Aorta (tissue), 5 donors: ENCODE measurements around the gene ZFX. TPM values are rescaled to one million over a fixed set of nuclear protein-coding genes. Genes with fewer than 3 reads are reported as not detected.

ENCODE experiments used
- ATAC-seq: fragments of 200-7000 bp; cut with Tn5 transposase; one replicate; pipeline ENCODE4 v1.9.1; 2022; ENCODE audit warnings: moderate library complexity; ENCODE audit not compliant: low FRiP score
- DNase-seq, 2 donors: peaks; one replicate each; pipeline ENCODE4 v3.0.0-alpha.2; 2020
- H3K27ac ChIP-seq, 2 donors: one replicate each; pipeline ENCODE4 v1.5.1; 2013; ENCODE audit warnings: low read length in 2 of 2, mild to moderate bottlenecking in 2 of 2, moderate library complexity in 2 of 2, control low read depth in 1 of 2, inconsistent platforms in 1 of 2, low read depth in 1 of 2
- H3K27me3 ChIP-seq, 2 donors: one replicate each; pipeline ENCODE4 v1.6.1; 2013; ENCODE audit warnings: control low read depth in 1 of 2, low read length in 1 of 2, mild to moderate bottlenecking in 1 of 2, moderate library complexity in 1 of 2; ENCODE audit not compliant: insufficient read depth in 2 of 2, control insufficient read depth in 1 of 2
- H3K36me3 ChIP-seq, 2 donors: one replicate each; pipeline ENCODE4 v1.6.1; 2013; ENCODE audit warnings: control low read depth in 1 of 2, low read length in 1 of 2, mild to moderate bottlenecking in 1 of 2; ENCODE audit not compliant: insufficient read depth in 2 of 2, control insufficient read depth in 1 of 2
- H3K4me1 ChIP-seq, 2 donors: one replicate each; pipeline ENCODE4 v1.6.1; 2013; ENCODE audit warnings: low read length in 2 of 2, control low read depth in 1 of 2, mild to moderate bottlenecking in 1 of 2, moderate library complexity in 1 of 2; ENCODE audit not compliant: insufficient read depth in 2 of 2, control insufficient read depth in 1 of 2
- H3K4me3 ChIP-seq, 2 donors: one replicate each; pipeline ENCODE4 v1.5.1; 2013; ENCODE audit warnings: low read length in 2 of 2, control low read depth in 1 of 2, mild to moderate bottlenecking in 1 of 2
- H3K9me3 ChIP-seq: one replicate; pipeline ENCODE4 v1.6.1; 2013; ENCODE audit warnings: mild to moderate bottlenecking, low read length; ENCODE audit not compliant: control insufficient read depth
- WGBS, 2 donors: extraction: QIAGEN DNeasy Blood & Tissue Kit; methylation state at CpG; one replicate each; pipeline ENCODE4 v1.1.7; 2013; 5-methylcytosine and 5-hydroxymethylcytosine counted together
- intact Hi-C, 2 donors: fragments of 100-400 bp; cut with DNase I; formaldehyde crosslinking; loops; one replicate each; pipeline versions ENCODE4 v1.14.2 to v1.15.0; 2022
- polyA plus RNA-seq, 2 donors: library from polyadenylated mRNA; stranded (reverse); fragments of 200-250 nt; gene quantifications; one replicate each; pipeline ENCODE4 v1.2.3, GENCODE V29; 2013
- total RNA-seq, 2 donors: library from RNA; stranded (reverse); fragmentation: NEBNext Ultra II Directional; extraction: Animal tissue kit (Norgen Biotek cat#: 25700); gene quantifications; one replicate each; pipeline ENCODE4 v1.2.1, GENCODE V29; 2021
- donor health status: healthy with polysubstance abuse.
- donor health status: Bipolar disorder and iron deficiency.
- donor health status: DM: no; HTN: no; CAD: no.
- donor health status: DM: no; HTN: no; CAD: no.
- donor health status: DM: yes; HTN: yes; CAD: no.

Gene ZFX
- total and polyA plus RNA-seq, 4 donors = 7.1 to 76.3 (median 39.5) TPM

GRCh38 chrX:24215272-24215671, 65.7 kb downstream of the ZFX start:
- 76 to 86% methylated on average over 2 of the region's 2 CpGs for WGBS, 2 donors

GRCh38 chrX:24216037-24216436, 66.5 kb downstream of the ZFX start:
- no peak overlapping the region for H3K4me3 ChIP-seq
- H3K36me3 ChIP-seq = peaks cover 0 to 2% of the 10 kb centered on the region in 2 donors
- intact Hi-C loops = no loop called here
- H3K4me1 ChIP-seq = no peaks in the 10 kb centered on the region
- no peak overlapping the region for H3K27ac ChIP-seq
- H3K27me3 ChIP-seq = no peaks in the 10 kb centered on the region
- WGBS, 2 donors = 92 to 93% methylated on average over 4 of the region's 4 CpGs
- DNase-seq = no peak
- no peaks in the 10 kb centered on the region for H3K9me3 ChIP-seq
- no peak for ATAC-seq

More at GRCh38 chrX:24215272-24215671, 65.7 kb downstream of the ZFX start:
- no peaks in the 10 kb centered on the region for H3K4me1 ChIP-seq
- no peaks in the 10 kb centered on the region for H3K27me3 ChIP-seq
- no peaks in the 10 kb centered on the region for H3K9me3 ChIP-seq
- ATAC-seq (no peak), DNase-seq (no peak)
- intact Hi-C loops = no loop called here
- H3K27ac ChIP-seq = no peak overlapping the region
- H3K4me3 ChIP-seq = no peak overlapping the region
- H3K36me3 ChIP-seq = peaks cover 2 to 8% of the 10 kb centered on the region in 2 donors

GRCh38 chrX:24216827-24217226, 67.3 kb downstream of the ZFX start:
- Histone ChIP-seq H3K36me3 (no peaks in the 10 kb centered on the region), H3K27ac (no peak overlapping the region), H3K27me3 (no peaks in the 10 kb centered on the region), H3K4me1 (no peaks in the 10 kb centered on the region), H3K9me3 (no peaks in the 10 kb centered on the region), H3K4me3 (no peak overlapping the region)
- 100% methylated on average over 1 of the region's 1 CpG for WGBS, 2 donors
- ATAC-seq (no peak), DNase-seq (no peak)
- intact Hi-C loops = no loop called here

- Histone ChIP-seq H3K27ac (no peak overlapping the region), H3K4me3 (no peak overlapping the region), H3K4me1 (no peaks in the 10 kb centered on the region), H3K36me3 (no peaks in the 10 kb centered on the region), H3K9me3 (no peaks in the 10 kb centered on the region), H3K27me3 (no peaks in the 10 kb centered on the region)
- ATAC-seq (no peak), DNase-seq (no peak)
- 82 to 85% methylated on average over 8 of the region's 8 CpGs for whole genome bisulfite sequencing, 2 donors
- intact Hi-C loops = no loop called here
Observed at GRCh38 chrX:24219320-24219719, 69.8 kb downstream of the ZFX start.

- Histone ChIP-seq H3K4me1 (no peaks in the 10 kb centered on the region), H3K9me3 (no peaks in the 10 kb centered on the region), H3K4me3 (no peak overlapping the region), H3K27ac (no peak overlapping the region), H3K27me3 (no peaks in the 10 kb centered on the region), H3K36me3 (no peaks in the 10 kb centered on the region)
- no peak for DNase-seq
- intact Hi-C loops = no loop called here
- 86 to 88% methylated on average over 5 of the region's 5 CpGs for WGBS, 2 donors
- no peak for ATAC-seq
Observed at GRCh38 chrX:24221872-24222271, 72.3 kb downstream of the ZFX start.

- Histone ChIP-seq H3K4me1 (no peaks in the 10 kb centered on the region), H3K36me3 (no peaks in the 10 kb centered on the region), H3K4me3 (no peak overlapping the region), H3K9me3 (no peaks in the 10 kb centered on the region), H3K27me3 (no peaks in the 10 kb centered on the region), H3K27ac (no peak overlapping the region)
- intact Hi-C loops = no loop called here
- no peak for ATAC-seq
- no peak for DNase-seq
Observed at GRCh38 chrX:24225265-24225664, 75.7 kb downstream of the ZFX start.

GRCh38 chrX:24226176-24226575, 76.6 kb downstream of the ZFX start:
- H3K27ac ChIP-seq = no peak overlapping the region
- no peaks in the 10 kb centered on the region for H3K4me1 ChIP-seq
- ATAC-seq (no peak), DNase-seq (no peak)
- H3K27me3 ChIP-seq = no peaks in the 10 kb centered on the region
- H3K36me3 ChIP-seq = no peaks in the 10 kb centered on the region
- 90 to 95% methylated on average over 2 of the region's 2 CpGs for WGBS, 2 donors
- no peak overlapping the region for H3K4me3 ChIP-seq
- intact Hi-C loops = no loop called here
- H3K9me3 ChIP-seq = no peaks in the 10 kb centered on the region

- WGBS, 2 donors = 93 to 97% methylated on average over 5 of the region's 5 CpGs
- ATAC-seq (no peak), DNase-seq (no peak)
- H3K4me1 ChIP-seq = no peaks in the 10 kb centered on the region
- no peaks in the 10 kb centered on the region for H3K27me3 ChIP-seq
- H3K36me3 ChIP-seq = no peaks in the 10 kb centered on the region
- no peak overlapping the region for H3K27ac ChIP-seq
- H3K4me3 ChIP-seq = no peak overlapping the region
- intact Hi-C loops = no loop called here
- H3K9me3 ChIP-seq = no peaks in the 10 kb centered on the region
Observed at GRCh38 chrX:24228596-24228995, 79.1 kb downstream of the ZFX start.

- DNase-seq (no peak), ATAC-seq (no peak)
- intact Hi-C loops = no loop called here
- no peaks in the 10 kb centered on the region for H3K9me3 ChIP-seq
- no peak overlapping the region for H3K4me3 ChIP-seq
- WGBS, 2 donors = 70 to 72% methylated on average over 10 of the region's 10 CpGs
- H3K4me1 ChIP-seq = no peaks in the 10 kb centered on the region
- no peaks in the 10 kb centered on the region for H3K36me3 ChIP-seq
- no peaks in the 10 kb centered on the region for H3K27me3 ChIP-seq
- no peak overlapping the region for H3K27ac ChIP-seq
Observed at GRCh38 chrX:24229400-24229879, 79.9 kb downstream of the ZFX start.
